Measurements from ENCODE around the gene C1orf53. TPM values are rescaled to one million over a fixed set of nuclear protein-coding genes. Genes with fewer than 3 reads are reported as not detected.

C1orf53 gene
- total and polyA plus RNA-seq, 2 of the 8 experiments (the other 6 are each of a cell fraction or from before 2014, with no cell fraction given) = 0.56 to 1.3 TPM

- CTCF ChIA-PET (ENCODE audit: partially characterized antibody) = interaction anchor here (0.9 to 7.3 kb wide), 10 partner anchors 9 to 768 kb away, joined by 3 to 62 read pairs (median 4); partner anchors contain the start of gene C1orf53
- peak; percentile 68 for TF ChIP-seq E2F6 (IDR thresholded peaks at IDR 0.05)
- TF ChIP-seq CREB1 (IDR thresholded peaks at IDR 0.05) = peak; percentile 21; the same call in 1 of the 2 replicates
- no peak for TF ChIP-seq ATF2 (IDR thresholded peaks at IDR 0.05; ENCODE audit: low read length)
- TF ChIP-seq ASH2L (IDR thresholded peaks at IDR 0.05; ENCODE audit: low read length) = peak; percentile 63
- TF ChIP-seq CTBP2 (IDR thresholded peaks at IDR 0.05; ENCODE audit: borderline replicate concordance, insufficient read depth, insufficient read length, low read length) = peak; percentile 37
- 0 out of 2 replicates have a peak, but pooled peaks have one; percentile 38 for TF ChIP-seq MAX (IDR thresholded peaks at IDR 0.05)
- TF ChIP-seq GABPA (IDR thresholded peaks at IDR 0.05; ENCODE audit: borderline replicate concordance, insufficient read depth, low read length) = peak; percentile 15; the same call in 1 of the 2 replicates
These were observed 19.0 kb downstream of the C1orf53 start for GRCh38 chr1:197921235-197922069.

More at GRCh38 chr1:197921235-197922069, 19.0 kb downstream of the C1orf53 start:
- DNase-seq (ENCODE audit: low read depth in 1 of 2, low spot score in 2 of 2) (peak in 1 of 2 experiments; percentile 68), FAIRE-seq (no peak)
- H3K14ac ChIP-seq (ENCODE audit: insufficient read length) = no peak overlapping the region
- H4K91ac ChIP-seq (replicated peaks; ENCODE audit: insufficient read length, low read length) = no peak overlapping the region
- POLR2A ChIA-PET (ENCODE audit: partially characterized antibody) = interaction anchor here (1.1 to 1.2 kb wide), 2 partner anchors 10 to 11 kb away, joined by 3 to 4 read pairs; no protein-coding TSS in a partner anchor
- H3K79me2 ChIP-seq (ENCODE audit: control insufficient read depth in 1 of 2, insufficient read depth in 2 of 2, low read length in 2 of 2) = no peaks in the 10 kb centered on the region
- no peak overlapping the region for H2AK5ac ChIP-seq (ENCODE audit: low read depth, low read length)
- H3K9ac ChIP-seq (replicated peaks in 1 of 4; ENCODE audit: extremely low read depth in 1 of 4, low read depth in 3 of 4, low read length in 3 of 4) = no peak overlapping the region
- H3K23ac ChIP-seq (ENCODE audit: insufficient read length) = no peak overlapping the region
- H4K5ac ChIP-seq (ENCODE audit: insufficient read length, low read depth, low read length) = no peak overlapping the region
- H3K4me2 ChIP-seq (ENCODE audit: insufficient read depth in 1 of 2, low read depth in 2 of 2, low read length in 2 of 2) = peak overlapping the region; percentile 68 to 81
- H3K4me3 ChIP-seq (ENCODE audit: extremely low read depth in 1 of 4, insufficient read depth in 2 of 4, low read depth in 3 of 4, low read length in 4 of 4) = peak overlapping the region; percentile 29 to 55 (median 34)
- H3K4ac ChIP-seq (replicated peaks; ENCODE audit: insufficient read length, low read depth, low read length) = no peak overlapping the region
- H4K20me1 ChIP-seq (replicated peaks in 1 of 2; ENCODE audit: control insufficient read depth in 1 of 2, insufficient read depth in 2 of 2, low read length in 2 of 2) = peaks cover 2 to 3% of the 10 kb centered on the region in 2 experiments
- H3K56ac ChIP-seq (replicated peaks; ENCODE audit: insufficient read length, low read depth, low read length) = no peak overlapping the region
- H2BK12ac ChIP-seq (ENCODE audit: low read depth, low read length) = 0 out of 2 replicates have a peak overlapping the region, but pooled peaks have one; percentile 70
- no peaks in the 10 kb centered on the region for H3K9me3 ChIP-seq (ENCODE audit: insufficient read depth in 2 of 2, low read depth in 1 of 2, low read length in 1 of 2)
- 3% methylated on average over 33 of the region's 33 CpGs; no CpG with 5 or more reads in 1 of the 2 experiments for WGBS, 2 experiments (ENCODE audit: extremely low coverage in 1 of 2, insufficient coverage in 1 of 2, insufficient read length in 1 of 2, insufficient replicate concordance in 2 of 2, low coverage in 1 of 2, low lambda C conversion rate in 2 of 2, missing lambda C conversion rate in 1 of 2)
- peaks cover 0 to 2% (median 0%) of the 10 kb centered on the region in 4 experiments; a peak in 1 of 8 replicates for H3K36me3 ChIP-seq (ENCODE audit: control insufficient read depth in 2 of 4, insufficient read depth in 4 of 4, low read length in 3 of 4)
- H3K27ac ChIP-seq (ENCODE audit: low read depth, low read length) = no peak overlapping the region
- peaks cover 3% of the 10 kb centered on the region for H3K23me2 ChIP-seq (ENCODE audit: low read depth, low read length)
- H3K79me1 ChIP-seq (ENCODE audit: low read depth, low read length) = no peaks in the 10 kb centered on the region
- no peak overlapping the region for H2BK5ac ChIP-seq (ENCODE audit: low read depth, low read length)
- H2BK15ac ChIP-seq (ENCODE audit: low read length) = peak overlapping the region; percentile 33; the same call in 1 of the 2 replicates
- no peak overlapping the region for H2BK120ac ChIP-seq (replicated peaks; ENCODE audit: low read depth, low read length)
- H3K18ac ChIP-seq (ENCODE audit: extremely low read depth, low read length) = peak overlapping the region; percentile 44; the same call in 1 of the 2 replicates
- no peak overlapping the region; the same call in 1 of the 2 replicates for H4K8ac ChIP-seq (ENCODE audit: extremely low read depth, insufficient read depth, low read length)
- H2BK20ac ChIP-seq (ENCODE audit: low read length) = no peak overlapping the region
- H3K27me3 ChIP-seq (replicated peaks in 1 of 4; ENCODE audit: control insufficient read depth in 3 of 4, extremely low read depth in 1 of 4, insufficient read depth in 3 of 4, low read length in 3 of 4) = peaks cover 60 to 70% (median 67%) of the 10 kb centered on the region in 4 experiments
- H3K4me1 ChIP-seq (replicated peaks in 1 of 4; ENCODE audit: control insufficient read depth in 3 of 4, insufficient read depth in 4 of 4, low read length in 3 of 4) = peaks cover 12 to 35% (median 17%) of the 10 kb centered on the region in 4 experiments
- peak overlapping the region; percentile 70; the same call in 1 of the 2 replicates for H2AFZ ChIP-seq (ENCODE audit: low read length)
